B cell (primary cell): ENCODE data around the gene RABGGTB. TPM values are rescaled to one million over a fixed set of nuclear protein-coding genes. Genes with fewer than 3 reads are reported as not detected.
"Not testable (repeated sequence)": the region's sequence is repeated elsewhere in the genome, so short reads cannot be mapped to it uniquely, and the experiment has no call there.

Experiments used
- ATAC-seq: fragments of 200-7000 bp; cut with Tn5 transposase; one replicate; pipeline ENCODE4 v1.10.0; 2021; ENCODE audit warnings: low read depth, mild to moderate bottlenecking, moderate number of reproducible peaks, moderate library complexity
- CTCF ChIA-PET: fragments of 350-600 bp; sonication (Branson Sonifier 250); formaldehyde crosslinking; loops from one replicate; lab custom pipeline; 2021; ENCODE audit warnings: antibody characterized with exemption, inconsistent platforms; lab: Charles Lee
- POLR2A ChIA-PET: fragments of 350-600 bp; sonication (Branson Sonifier 250); formaldehyde crosslinking; loops from one replicate; lab custom pipeline; 2021; ENCODE audit warnings: antibody characterized with exemption; lab: Charles Lee
- DNase-seq: peaks from one replicate; pipeline ENCODE4 v3.0.0; 2013
- H2AFZ ChIP-seq: 2 replicates; pipeline ENCODE4 v1.6.1; 2012; ENCODE audit warnings: mild to moderate bottlenecking, low read depth, low read length; ENCODE audit not compliant: insufficient read depth, poor library complexity, severe bottlenecking
- H3K27ac ChIP-seq, 2 donors: 1 replicate in 1 of 2; 2 replicates in 1 of 2; pipeline ENCODE4 v1.5.1; 2012 to 2013; ENCODE audit warnings: low read length in 2 of 2, mild to moderate bottlenecking in 2 of 2, moderate library complexity in 1 of 2
- H3K27me3 ChIP-seq, 4 experiments: fragments of 200-600 bp in 1 of 4; sonication (generic) in 1 of 4; replicated peaks in 1 of 4; 1 replicate in 2 of 4; 2 replicates in 2 of 4; pipeline versions ENCODE4 v1.6.1 to v1.7.0; 2013 to 2016; ENCODE audit warnings: low read length in 3 of 4, mild to moderate bottlenecking in 2 of 4, mixed read lengths in 1 of 4, moderate library complexity in 1 of 4; ENCODE audit not compliant: insufficient read depth in 4 of 4, control insufficient read depth in 3 of 4; ENCODE audit errors: control extremely low read depth in 1 of 4
- H3K36me3 ChIP-seq, 2 experiments: replicated peaks in 1 of 2; 1 replicate in 1 of 2; 2 replicates in 1 of 2; pipeline versions ENCODE4 v1.6.1 to v1.7.1; 2013; ENCODE audit warnings: low read length in 1 of 2; ENCODE audit not compliant: insufficient read depth in 2 of 2, control insufficient read depth in 1 of 2; ENCODE audit errors: control extremely low read depth in 1 of 2, extremely low read depth in 1 of 2
- H3K4me1 ChIP-seq, 2 donors: fragments of 200-600 bp in 1 of 2; sonication (generic) in 1 of 2; 1 replicate in 1 of 2; 2 replicates in 1 of 2; pipeline versions ENCODE4 v1.5.1 to v1.6.1; 2013 to 2017; ENCODE audit warnings: low read length in 2 of 2; ENCODE audit not compliant: control insufficient read depth in 2 of 2, insufficient read depth in 2 of 2
- H3K4me2 ChIP-seq: replicated peaks from 2 replicates; pipeline ENCODE3; 2012; ENCODE audit warnings: mild to moderate bottlenecking, low read depth, low read length; ENCODE audit not compliant: poor library complexity, severe bottlenecking
- H3K4me3 ChIP-seq, 5 experiments: fragments of 200-600 bp in 1 of 5; sonication (generic) in 1 of 5; 1 replicate in 3 of 5; 2 replicates in 2 of 5; pipeline versions ENCODE4 v1.5.1 to v1.7.0; 2011 to 2016; ENCODE audit warnings: low read length in 4 of 5, mild to moderate bottlenecking in 4 of 5, low read depth in 2 of 5, control low read depth in 1 of 5, moderate library complexity in 1 of 5; ENCODE audit not compliant: insufficient read depth in 1 of 5; ENCODE audit errors: control extremely low read depth in 1 of 5, extremely low read depth in 1 of 5
- H3K79me2 ChIP-seq: fragments of 200-600 bp; sonication (generic); one replicate; pipeline ENCODE4 v1.6.0; 2016; ENCODE audit warnings: low read length; ENCODE audit not compliant: control insufficient read depth, insufficient read depth
- H3K9ac ChIP-seq: fragments of 200-600 bp; sonication (generic); 2 replicates; pipeline ENCODE4 v1.6.1; 2017; ENCODE audit warnings: mild to moderate bottlenecking, low read length, moderate library complexity
- H3K9me3 ChIP-seq, 3 donors: one replicate each; pipeline versions ENCODE4 v1.6.1 to v1.7.1; 2013; ENCODE audit warnings: low read length in 2 of 3; ENCODE audit not compliant: control insufficient read depth in 2 of 3, insufficient read depth in 1 of 3; ENCODE audit errors: control extremely low read depth in 1 of 3
- H4K20me1 ChIP-seq: 2 replicates; pipeline ENCODE4 v1.6.0; 2012; ENCODE audit warnings: mild to moderate bottlenecking, low read length; ENCODE audit not compliant: insufficient read depth, control insufficient read depth, poor library complexity, severe bottlenecking
- H3K27ac Mint-ChIP-seq: one replicate; pipeline ENCODE4 v1.8.0; 2021; ENCODE audit warnings: mixed read lengths
- H3K27me3 Mint-ChIP-seq: one replicate; pipeline ENCODE4 v1.8.0; 2021; ENCODE audit warnings: mixed read lengths
- H3K4me1 Mint-ChIP-seq: one replicate; pipeline ENCODE4 v1.8.0; 2021; ENCODE audit warnings: mixed read lengths
- H3K4me3 Mint-ChIP-seq: one replicate; pipeline ENCODE4 v1.8.0; 2021; ENCODE audit warnings: mixed read lengths
- H3K9me3 Mint-ChIP-seq: one replicate; pipeline ENCODE4 v1.8.0; 2022; ENCODE audit warnings: mixed read lengths; ENCODE audit not compliant: insufficient read depth
- EZH2 ChIP-seq: IDR thresholded peaks from 2 replicates; pipeline ENCODE4 v1.6.1; 2012; ENCODE audit warnings: borderline replicate concordance, low read depth, mild to moderate bottlenecking, moderate library complexity, low read length; ENCODE audit not compliant: insufficient read depth, poor library complexity, severe bottlenecking
- WGBS: methylation state at CpG from one replicate; pipeline ENCODE4 v1.1.5; 2013; ENCODE audit warnings: missing lambda C conversion rate; ENCODE audit not compliant: insufficient coverage; 5-methylcytosine and 5-hydroxymethylcytosine counted together
- intact Hi-C: fragments of 100-400 bp; cut with micrococcal nuclease; formaldehyde crosslinking; loops from one replicate; pipeline ENCODE4 v1.10.0; 2022
- polyA plus RNA-seq: library from polyadenylated mRNA; depleted of rRNA; stranded (reverse); fragments of >200 nt; gene quantifications from 2 replicates; pipeline ENCODE4 v1.2.3, GENCODE V29; 2012
- total RNA-seq, 2 donors: library from RNA; stranded (reverse); fragments of 120-200 nt in 1 of 2; gene quantifications; 1 replicate in 1 of 2; 2 replicates in 1 of 2; pipeline versions ENCODE4 v1.2.3 to v1.2.4, GENCODE V29; 2013 to 2022
- TF ChIP-seq, protein P1 (sequence below): fragments of 200-600 bp; IDR thresholded peaks from one replicate; pipeline ENCODE4 v1.8.0; 2022; ENCODE audit warnings: antibody characterized with exemption, mild to moderate bottlenecking

Gene RABGGTB
- total and polyA plus RNA-seq, 2 donors (not counting 1 experiment from before 2014, with no cell fraction given): 94.1 to 134 TPM

DNA sequence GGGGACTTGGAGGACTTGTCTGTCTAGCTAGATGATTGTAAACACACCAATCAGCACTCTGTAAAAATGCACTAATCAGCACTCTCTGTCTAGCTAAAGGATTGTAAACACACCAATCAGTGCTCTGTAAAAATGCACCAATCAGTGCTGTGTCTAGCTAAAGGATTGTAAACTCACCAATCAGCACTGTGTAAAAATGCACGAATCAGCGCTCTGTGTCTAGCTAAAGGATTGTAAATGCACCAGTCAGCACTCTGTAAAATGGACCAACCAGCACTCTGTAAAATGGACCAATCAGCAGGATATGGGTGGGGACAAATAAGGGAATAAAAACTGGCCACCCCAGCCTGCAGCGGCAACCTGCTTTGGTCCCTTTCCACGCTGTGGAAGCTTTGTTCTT lies 27.5 kb upstream of the RABGGTB start:
- H3K4me1 ChIP-seq, H3K9me3 Mint-ChIP-seq, H3K4me1 Mint-ChIP-seq, H3K9ac ChIP-seq, H3K27me3 Mint-ChIP-seq, H3K4me3 Mint-ChIP-seq, H3K27me3 ChIP-seq, H3K9me3 ChIP-seq, H3K27ac ChIP-seq, intact Hi-C loops, H3K27ac Mint-ChIP-seq, DNase-seq, H3K79me2 ChIP-seq, ATAC-seq, H3K4me3 ChIP-seq, H3K4me2 ChIP-seq, H4K20me1 ChIP-seq, POLR2A ChIA-PET, H2AFZ ChIP-seq: not testable (repeated sequence)
- 95% methylated on average over 4 of the region's 4 CpGs for WGBS
- peaks cover 0 to 12% of the 10 kb centered on the region in 2 experiments for H3K36me3 ChIP-seq
- CTCF ChIA-PET: interaction anchor here (1.1 kb wide), 1 partner anchor 10 kb away, joined by 3 read pairs; no protein-coding TSS in a partner anchor

DNA sequence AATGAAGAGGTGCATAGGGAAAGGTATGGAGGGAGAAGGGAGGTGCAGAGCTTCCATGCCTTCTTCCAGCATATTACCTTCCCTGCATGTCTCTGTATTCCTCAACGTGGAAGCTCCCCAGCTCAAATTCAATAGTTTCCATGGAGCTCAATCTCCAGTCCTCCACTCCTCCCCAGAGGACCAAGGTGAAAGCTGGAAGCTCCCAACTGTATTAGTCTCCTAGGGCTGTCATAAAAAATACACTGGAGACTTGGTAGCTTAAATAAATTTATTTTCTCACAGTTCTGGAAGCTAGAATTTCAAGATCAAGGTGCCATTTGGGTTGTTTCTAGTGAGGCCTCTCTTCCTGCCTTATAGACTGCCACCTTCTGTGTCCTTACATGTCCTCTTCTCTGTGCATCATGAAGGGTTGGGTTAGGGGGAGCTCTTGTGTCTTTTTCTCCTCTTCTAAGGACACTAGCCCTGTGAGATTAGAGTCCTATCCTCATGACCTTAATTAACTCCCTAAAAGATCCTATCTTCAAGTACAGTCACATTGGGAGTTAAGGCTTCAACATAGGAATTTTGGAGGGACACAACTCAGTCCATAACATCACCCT lies 21.9 kb upstream of the RABGGTB start:
- Mint-ChIP-seq H3K4me3 (no peak overlapping the region), H3K9me3 (no peaks in the 10 kb centered on the region), H3K27me3 (no peaks in the 10 kb centered on the region), H3K27ac (no peak overlapping the region), H3K4me1 (no peaks in the 10 kb centered on the region)
- ChIA-PET POLR2A (no interaction called here), CTCF (no interaction called here)
- intact Hi-C loops: no loop called here
- Histone ChIP-seq H3K9ac (no peak overlapping the region), H2AFZ (no peak overlapping the region), H3K36me3 (peaks cover 0 to 3% of the 10 kb centered on the region in 2 experiments), H3K4me1 (no peaks in the 10 kb centered on the region), H3K4me3 (no peak overlapping the region), H3K4me2 (no peak overlapping the region), H3K9me3 (no peaks in the 10 kb centered on the region), H3K27me3 (no peaks in the 10 kb centered on the region), H4K20me1 (no peaks in the 10 kb centered on the region), H3K27ac (no peak overlapping the region), H3K79me2 (no peaks in the 10 kb centered on the region)
- no peak for ATAC-seq
- TF ChIP-seq EZH2: no peak
- TF ChIP-seq, protein P1, sequence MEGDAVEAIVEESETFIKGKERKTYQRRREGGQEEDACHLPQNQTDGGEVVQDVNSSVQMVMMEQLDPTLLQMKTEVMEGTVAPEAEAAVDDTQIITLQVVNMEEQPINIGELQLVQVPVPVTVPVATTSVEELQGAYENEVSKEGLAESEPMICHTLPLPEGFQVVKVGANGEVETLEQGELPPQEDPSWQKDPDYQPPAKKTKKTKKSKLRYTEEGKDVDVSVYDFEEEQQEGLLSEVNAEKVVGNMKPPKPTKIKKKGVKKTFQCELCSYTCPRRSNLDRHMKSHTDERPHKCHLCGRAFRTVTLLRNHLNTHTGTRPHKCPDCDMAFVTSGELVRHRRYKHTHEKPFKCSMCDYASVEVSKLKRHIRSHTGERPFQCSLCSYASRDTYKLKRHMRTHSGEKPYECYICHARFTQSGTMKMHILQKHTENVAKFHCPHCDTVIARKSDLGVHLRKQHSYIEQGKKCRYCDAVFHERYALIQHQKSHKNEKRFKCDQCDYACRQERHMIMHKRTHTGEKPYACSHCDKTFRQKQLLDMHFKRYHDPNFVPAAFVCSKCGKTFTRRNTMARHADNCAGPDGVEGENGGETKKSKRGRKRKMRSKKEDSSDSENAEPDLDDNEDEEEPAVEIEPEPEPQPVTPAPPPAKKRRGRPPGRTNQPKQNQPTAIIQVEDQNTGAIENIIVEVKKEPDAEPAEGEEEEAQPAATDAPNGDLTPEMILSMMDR: no peak
- WGBS: 67% methylated on average over 1 of the region's 1 CpG
- no peak for DNase-seq
